ENCODE measurements around the gene SS18L1. TPM values are rescaled to one million over a fixed set of nuclear protein-coding genes. Genes with fewer than 3 reads are reported as not detected.

Gene SS18L1
- total RNA-seq, 2 experiments from 2014 or later: 12.1 to 12.3 TPM

DNA sequence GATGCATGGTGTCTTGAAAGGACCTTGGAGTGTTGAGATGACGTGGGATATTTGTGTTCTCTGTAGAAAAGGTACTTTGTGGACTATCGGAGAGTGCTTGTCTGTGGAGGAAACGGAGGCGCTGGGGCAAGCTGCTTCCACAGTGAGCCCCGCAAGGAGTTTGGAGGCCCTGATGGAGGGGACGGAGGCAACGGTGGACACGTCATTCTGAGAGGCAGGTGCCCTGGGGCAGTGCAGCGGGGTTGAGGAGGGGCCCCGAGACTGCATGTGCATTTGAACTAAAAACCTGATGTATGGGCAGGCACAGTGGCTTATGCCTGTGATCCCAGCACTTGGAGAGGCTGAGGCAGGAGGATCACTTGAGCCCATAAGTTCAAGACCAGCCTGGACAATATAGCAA is 52.2 kb downstream of the SS18L1 start:
- peak overlapping the region; percentile 12 for H3K4me3 Mint-ChIP-seq
- H3K27ac Mint-ChIP-seq: peak overlapping the region; percentile 26
- no peak for DNase-seq
- H3K36me3 Mint-ChIP-seq: peaks cover 22% of the 10 kb centered on the region
- no peaks in the 10 kb centered on the region for H3K9me3 Mint-ChIP-seq
- peaks cover 6% of the 10 kb centered on the region for H3K4me1 Mint-ChIP-seq
- H3K27me3 Mint-ChIP-seq: no peaks in the 10 kb centered on the region

DNA sequence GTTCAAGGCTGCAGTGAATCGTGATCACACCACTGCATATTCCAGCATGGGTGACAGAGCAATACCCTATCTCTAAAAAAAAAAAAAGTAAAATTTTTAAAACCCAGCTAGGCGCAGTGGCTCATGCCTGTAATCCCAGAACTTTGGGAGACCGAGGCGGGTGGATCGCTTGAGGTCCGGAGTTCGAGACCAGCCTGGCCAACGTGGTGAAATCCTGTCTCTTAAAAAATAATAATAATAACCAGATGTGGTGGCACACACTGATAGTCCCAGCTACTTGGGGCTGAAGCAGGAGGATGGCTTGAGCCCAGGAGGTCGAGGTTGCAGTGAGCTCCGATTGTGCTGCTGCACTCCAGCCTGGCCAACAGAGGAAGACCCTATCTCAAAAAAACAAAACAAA is 52.7 kb downstream of the SS18L1 start:
- DNase-seq: no peak
- H3K9me3 Mint-ChIP-seq: no peaks in the 10 kb centered on the region
- no peaks in the 10 kb centered on the region for H3K27me3 Mint-ChIP-seq
- no peak overlapping the region for H3K4me3 Mint-ChIP-seq
- H3K4me1 Mint-ChIP-seq: peaks cover 6% of the 10 kb centered on the region
- H3K27ac Mint-ChIP-seq: no peak overlapping the region
- peaks cover 22% of the 10 kb centered on the region for H3K36me3 Mint-ChIP-seq

DNA sequence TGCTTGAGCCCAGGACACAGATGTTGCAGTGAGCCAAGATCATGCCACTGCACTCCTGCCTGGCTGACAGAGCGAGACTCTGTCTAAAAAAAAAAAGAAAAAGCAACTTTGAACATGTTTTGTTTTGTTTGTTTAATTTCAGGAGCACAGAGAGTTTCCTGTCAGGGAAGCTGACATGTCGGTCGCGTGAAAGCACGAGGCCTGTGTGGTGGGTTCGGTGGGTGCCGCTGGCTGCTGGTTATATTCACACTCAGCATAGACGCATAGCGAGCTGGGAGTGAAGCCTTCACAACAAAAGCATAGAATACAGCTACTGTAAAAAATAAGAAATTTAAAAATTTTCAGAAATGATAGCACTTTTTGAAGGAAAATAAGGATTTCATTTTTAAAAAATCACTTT is 53.7 kb downstream of the SS18L1 start:
- no peaks in the 10 kb centered on the region for H3K9me3 Mint-ChIP-seq
- no peak for DNase-seq
- H3K4me3 Mint-ChIP-seq: no peak overlapping the region
- H3K27me3 Mint-ChIP-seq: no peaks in the 10 kb centered on the region
- H3K36me3 Mint-ChIP-seq: peaks cover 22% of the 10 kb centered on the region
- H3K4me1 Mint-ChIP-seq: peaks cover 6% of the 10 kb centered on the region
- no peak overlapping the region for H3K27ac Mint-ChIP-seq

DNA sequence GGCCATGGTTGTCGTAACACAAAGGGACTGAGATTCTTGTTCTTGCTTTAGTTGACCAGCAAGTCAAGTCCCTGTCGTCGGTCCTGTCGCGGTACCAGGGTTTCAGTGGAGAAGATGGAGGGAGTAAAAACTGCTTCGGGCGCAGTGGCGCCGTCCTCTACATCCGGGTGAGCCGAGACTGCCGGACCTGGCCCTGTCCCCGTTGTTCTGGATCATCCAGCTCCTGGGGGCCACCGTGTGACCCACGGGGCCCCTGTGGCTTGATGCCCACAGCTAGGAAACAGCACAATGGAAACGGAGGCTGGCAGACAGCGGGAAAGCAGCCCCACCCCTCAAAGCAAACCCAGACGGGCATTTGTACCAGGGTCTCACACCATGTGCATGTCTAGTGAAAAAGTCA is 54.2 kb downstream of the SS18L1 start:
- H3K4me3 Mint-ChIP-seq: no peak overlapping the region
- DNase-seq: no peak
- H3K27ac Mint-ChIP-seq: no peak overlapping the region
- no peaks in the 10 kb centered on the region for H3K27me3 Mint-ChIP-seq
- peaks cover 22% of the 10 kb centered on the region for H3K36me3 Mint-ChIP-seq
- H3K4me1 Mint-ChIP-seq: peaks cover 6% of the 10 kb centered on the region
- H3K9me3 Mint-ChIP-seq: no peaks in the 10 kb centered on the region

DNA sequence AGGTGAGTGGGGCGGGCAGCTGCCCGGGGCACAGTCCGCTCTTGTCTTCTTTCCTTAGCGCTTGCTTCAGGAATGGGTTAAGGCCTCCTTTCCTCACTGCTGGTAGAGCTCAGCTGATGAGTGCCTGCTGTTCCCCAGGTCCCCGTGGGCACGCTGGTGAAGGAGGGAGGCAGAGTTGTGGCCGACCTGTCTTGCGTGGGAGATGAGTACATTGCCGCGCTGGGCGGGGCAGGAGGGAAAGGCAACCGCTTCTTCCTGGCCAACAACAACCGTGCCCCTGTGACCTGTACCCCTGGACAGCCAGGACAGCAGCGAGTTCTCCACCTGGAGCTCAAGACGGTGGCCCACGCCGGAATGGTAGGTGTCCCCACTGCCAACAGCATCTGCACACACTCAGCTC is 54.9 kb downstream of the SS18L1 start:
- Mint-ChIP-seq H3K9me3 (no peaks in the 10 kb centered on the region), H3K4me3 (no peak overlapping the region), H3K4me1 (peaks cover 6% of the 10 kb centered on the region), H3K36me3 (peaks cover 21% of the 10 kb centered on the region), H3K27me3 (no peaks in the 10 kb centered on the region), H3K27ac (no peak overlapping the region)
- no peak for DNase-seq

DNA sequence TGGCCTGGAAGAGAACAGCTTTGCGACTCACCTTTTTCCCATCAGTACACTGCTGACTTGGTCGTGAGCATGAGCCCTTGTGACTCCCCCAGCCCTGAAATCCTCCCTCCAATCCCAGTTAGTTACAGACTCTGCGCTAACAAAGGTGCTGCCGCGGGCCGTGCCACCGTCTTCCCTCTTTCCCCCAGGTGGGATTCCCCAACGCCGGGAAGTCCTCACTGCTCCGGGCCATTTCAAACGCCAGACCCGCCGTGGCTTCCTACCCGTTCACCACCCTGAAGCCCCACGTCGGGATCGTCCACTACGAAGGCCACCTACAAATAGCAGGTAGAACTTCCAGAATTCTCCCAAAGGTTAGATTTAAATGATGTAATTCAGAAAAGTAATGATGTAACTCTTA is 55.4 kb downstream of the SS18L1 start:
- H3K4me1 Mint-ChIP-seq: peaks cover 6% of the 10 kb centered on the region
- no peak overlapping the region for H3K27ac Mint-ChIP-seq
- no peak overlapping the region for H3K4me3 Mint-ChIP-seq
- no peak for DNase-seq
- H3K27me3 Mint-ChIP-seq: no peaks in the 10 kb centered on the region
- no peaks in the 10 kb centered on the region for H3K9me3 Mint-ChIP-seq
- peaks cover 21% of the 10 kb centered on the region for H3K36me3 Mint-ChIP-seq

DNA sequence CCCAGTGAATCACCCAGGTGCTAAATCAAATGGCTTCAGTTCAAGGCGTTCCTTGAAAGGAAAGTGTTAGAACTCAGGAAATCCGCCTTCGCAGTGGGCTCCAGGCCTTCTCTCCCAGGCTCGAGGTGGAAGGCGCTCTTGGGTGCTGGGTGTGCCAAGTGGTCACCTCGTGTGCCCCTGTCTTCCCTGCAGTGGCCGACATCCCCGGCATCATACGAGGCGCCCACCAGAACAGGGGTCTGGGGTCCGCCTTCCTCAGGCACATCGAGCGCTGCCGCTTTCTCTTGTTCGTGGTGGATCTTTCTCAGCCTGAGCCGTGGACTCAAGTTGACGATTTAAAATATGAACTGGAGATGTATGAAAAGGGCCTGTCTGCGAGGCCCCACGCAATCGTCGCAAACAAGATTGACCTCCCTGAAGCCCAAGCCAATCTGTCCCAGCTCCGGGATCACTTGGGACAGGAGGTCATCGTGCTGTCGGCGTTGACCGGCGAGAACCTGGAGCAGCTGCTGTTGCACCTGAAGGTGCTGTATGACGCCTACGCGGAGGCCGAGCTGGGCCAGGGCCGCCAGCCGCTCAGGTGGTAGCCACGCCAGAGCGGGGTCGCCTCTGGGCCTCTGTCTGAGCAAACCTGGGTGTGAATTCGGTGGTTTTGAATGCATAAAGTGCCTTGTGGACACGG is 57.1 kb downstream of the SS18L1 start:
- Mint-ChIP-seq H3K27me3 (no peaks in the 10 kb centered on the region), H3K4me3 (no peak overlapping the region), H3K36me3 (peaks cover 16% of the 10 kb centered on the region), H3K27ac (no peak overlapping the region), H3K4me1 (no peaks in the 10 kb centered on the region), H3K9me3 (no peaks in the 10 kb centered on the region)
- DNase-seq: no peak

DNA sequence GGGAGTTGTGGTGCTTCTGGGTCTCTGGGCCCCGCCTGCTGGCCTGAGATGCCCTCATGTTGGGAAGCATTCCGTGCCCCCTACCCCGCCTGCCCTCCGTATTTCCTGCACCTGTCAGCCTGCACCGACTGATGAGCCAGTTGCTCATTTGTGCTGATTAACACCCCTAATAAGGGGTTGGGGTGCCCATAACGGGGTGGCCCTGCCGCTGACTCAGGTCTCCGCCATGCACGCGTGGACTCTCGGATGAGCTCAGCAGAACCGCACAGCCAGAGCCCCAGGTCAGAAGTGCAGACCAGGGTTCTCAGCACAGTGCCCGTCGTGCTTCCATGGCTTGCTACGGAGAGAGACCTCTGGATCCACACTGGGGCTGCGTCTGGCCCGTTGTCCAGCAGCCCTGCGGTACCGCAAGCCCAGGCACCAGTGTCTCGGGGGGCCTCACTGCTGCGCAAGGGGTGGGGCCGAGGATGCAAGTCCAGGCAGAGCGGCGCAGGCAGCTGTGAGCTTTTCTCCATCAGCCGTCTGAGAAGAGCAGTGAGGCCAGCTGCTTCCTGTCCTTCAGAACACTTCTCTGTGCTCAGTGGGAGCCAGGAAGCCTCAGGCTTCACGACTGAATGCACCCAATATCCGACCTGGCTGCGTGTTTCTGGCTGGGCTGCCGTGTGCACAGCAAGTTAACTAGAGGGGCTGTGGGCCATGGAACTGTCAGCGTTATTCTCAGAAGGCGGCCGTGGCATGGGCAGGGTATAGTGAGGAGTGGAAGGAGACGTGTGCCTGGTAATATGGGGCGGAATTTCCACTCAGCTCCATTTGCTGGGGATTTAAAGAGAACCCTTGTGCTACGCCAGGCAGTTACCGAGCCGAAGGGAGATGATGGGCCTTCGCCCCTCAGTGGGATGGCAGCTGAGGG is 57.9 kb downstream of the SS18L1 start:
- H3K27me3 Mint-ChIP-seq: no peaks in the 10 kb centered on the region
- DNase-seq: no peak
- H3K27ac Mint-ChIP-seq: no peak overlapping the region
- peaks cover 14% of the 10 kb centered on the region for H3K36me3 Mint-ChIP-seq
- no peak overlapping the region for H3K4me3 Mint-ChIP-seq
- no peaks in the 10 kb centered on the region for H3K4me1 Mint-ChIP-seq
- H3K9me3 Mint-ChIP-seq: no peaks in the 10 kb centered on the region

DNA sequence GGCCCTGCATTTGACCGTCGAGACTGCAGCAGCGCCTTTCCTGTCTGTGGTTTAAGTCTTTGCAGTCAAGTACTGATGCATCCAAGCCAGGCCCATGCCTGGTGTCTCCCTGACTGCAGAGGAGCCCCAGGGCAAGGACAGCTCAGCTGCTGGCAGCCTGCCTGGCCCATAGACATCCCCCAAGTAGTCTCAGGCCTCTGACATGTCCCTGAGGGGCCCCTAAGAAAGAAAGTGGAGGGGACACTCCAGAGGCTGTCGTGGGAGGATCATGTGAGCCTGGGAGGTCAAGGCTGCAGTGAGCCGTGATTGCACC is 58.5 kb downstream of the SS18L1 start:
- Mint-ChIP-seq H3K27me3 (no peaks in the 10 kb centered on the region), H3K4me3 (no peak overlapping the region), H3K4me1 (no peaks in the 10 kb centered on the region), H3K9me3 (no peaks in the 10 kb centered on the region), H3K27ac (no peak overlapping the region), H3K36me3 (peaks cover 14% of the 10 kb centered on the region)
- DNase-seq: no peak

DNA sequence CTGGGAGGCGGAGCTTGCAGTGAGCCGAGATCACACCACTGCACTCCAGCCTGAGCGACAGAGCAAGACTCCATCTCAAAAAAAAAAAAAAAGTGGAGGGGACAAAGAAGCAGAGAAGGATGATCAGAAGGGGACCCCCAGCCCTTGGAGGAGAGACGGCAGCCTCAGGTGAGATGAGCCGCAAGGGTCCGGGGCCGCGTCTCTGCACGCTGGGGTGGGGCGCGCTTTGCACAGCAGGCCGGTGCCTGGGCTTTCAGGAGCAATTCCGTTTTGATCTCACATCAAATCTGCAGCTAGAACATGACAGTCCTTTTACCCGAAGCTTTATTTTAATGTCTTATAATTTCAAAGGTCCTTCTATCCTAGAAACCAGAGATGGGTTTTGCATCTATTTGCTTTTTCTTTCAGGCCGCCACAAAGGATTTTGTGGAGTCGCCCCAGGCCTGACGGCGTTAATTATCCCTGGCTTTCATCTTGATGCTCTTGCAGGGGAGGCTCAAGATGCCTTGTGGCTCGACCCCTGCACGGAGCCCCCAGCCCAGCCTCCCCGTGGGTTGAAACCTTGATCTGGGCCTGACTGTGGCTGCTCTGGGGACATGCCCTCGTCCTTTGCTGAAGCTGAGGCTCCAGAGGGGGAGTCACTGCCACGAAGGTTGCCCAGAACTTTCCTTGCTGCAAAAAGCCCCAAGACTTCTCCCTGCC is 59.3 kb downstream of the SS18L1 start:
- H3K4me3 Mint-ChIP-seq: no peak overlapping the region
- DNase-seq: no peak
- H3K27me3 Mint-ChIP-seq: no peaks in the 10 kb centered on the region
- no peaks in the 10 kb centered on the region for H3K9me3 Mint-ChIP-seq
- H3K4me1 Mint-ChIP-seq: no peaks in the 10 kb centered on the region
- no peak overlapping the region for H3K27ac Mint-ChIP-seq
- peaks cover 14% of the 10 kb centered on the region for H3K36me3 Mint-ChIP-seq

DNA sequence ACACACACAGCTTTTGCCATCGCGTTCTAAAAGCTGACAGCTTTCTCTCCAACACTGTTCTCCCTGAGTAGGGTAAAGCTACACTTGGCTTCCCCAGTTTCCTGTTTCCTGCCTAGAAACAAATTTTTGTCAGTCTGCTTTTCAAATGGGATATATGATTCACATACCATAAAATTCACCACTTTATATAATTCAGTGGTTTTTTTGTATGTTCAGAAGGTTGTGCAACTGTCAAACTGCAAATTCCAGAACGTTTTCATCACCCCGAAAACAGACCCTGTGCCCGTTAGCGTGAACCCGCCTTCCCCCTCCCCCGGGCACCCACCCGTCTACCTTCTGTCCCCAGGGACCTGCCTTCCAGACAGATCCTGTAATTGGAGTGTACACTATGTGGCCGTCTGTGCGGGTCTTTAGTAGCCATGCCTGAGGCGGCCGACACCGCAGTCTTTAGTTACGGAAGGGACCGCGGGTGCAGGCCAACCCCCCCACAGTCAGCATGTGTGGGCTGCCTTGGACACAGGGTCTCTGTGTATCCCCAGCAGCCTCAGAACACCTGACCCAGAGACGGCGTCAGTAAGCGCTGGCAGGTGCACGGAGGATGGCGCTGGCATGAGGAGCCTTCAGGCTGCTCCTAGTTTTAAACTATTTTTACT is 59.9 kb downstream of the SS18L1 start:
- Mint-ChIP-seq H3K4me1 (no peaks in the 10 kb centered on the region), H3K36me3 (peaks cover 12% of the 10 kb centered on the region), H3K27me3 (no peaks in the 10 kb centered on the region), H3K4me3 (no peak overlapping the region), H3K27ac (no peak overlapping the region), H3K9me3 (no peaks in the 10 kb centered on the region)
- no peak for DNase-seq

DNA sequence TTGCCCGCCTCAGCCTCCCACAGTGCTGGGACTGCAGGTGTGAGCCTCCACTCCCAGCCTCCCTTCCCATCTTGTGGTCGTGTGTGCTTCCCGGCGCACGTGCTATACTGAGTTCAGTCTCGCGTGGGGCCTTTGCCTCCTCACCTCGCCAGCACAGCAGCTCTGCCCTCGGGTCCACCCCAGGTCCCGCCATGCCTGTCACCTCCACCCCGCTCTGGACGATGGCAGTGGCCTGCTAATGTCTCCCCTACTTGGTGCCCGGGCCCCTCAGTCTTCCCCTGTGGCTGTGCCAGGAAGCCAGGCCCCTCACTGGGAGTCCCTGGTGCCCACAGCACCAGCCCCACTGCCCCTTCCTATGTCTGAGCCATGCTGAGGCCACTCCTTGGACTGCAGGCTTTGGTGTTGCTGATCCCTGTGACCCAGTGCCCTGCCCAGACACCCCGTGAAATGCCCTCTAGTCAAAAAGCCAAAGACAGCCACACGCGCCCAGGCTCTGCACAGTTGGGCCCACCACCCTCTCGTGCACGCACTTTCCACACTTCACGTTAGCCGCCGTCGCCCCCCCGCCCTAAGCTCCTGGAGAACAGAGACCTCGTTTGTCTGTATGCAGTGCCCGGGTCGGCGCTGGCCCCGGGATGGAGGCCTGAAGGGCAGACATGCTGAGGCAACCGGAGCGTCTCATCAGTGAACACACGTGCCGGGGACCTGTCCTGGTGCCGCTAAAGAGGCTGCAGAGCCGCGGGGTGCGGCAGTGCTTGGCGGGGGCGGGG is 62.2 kb downstream of the SS18L1 start:
- no peaks in the 10 kb centered on the region for H3K4me1 Mint-ChIP-seq
- H3K9me3 Mint-ChIP-seq: no peaks in the 10 kb centered on the region
- DNase-seq: no peak
- H3K27me3 Mint-ChIP-seq: no peaks in the 10 kb centered on the region
- no peaks in the 10 kb centered on the region for H3K36me3 Mint-ChIP-seq
- H3K27ac Mint-ChIP-seq: no peak overlapping the region
- H3K4me3 Mint-ChIP-seq: no peak overlapping the region

DNA sequence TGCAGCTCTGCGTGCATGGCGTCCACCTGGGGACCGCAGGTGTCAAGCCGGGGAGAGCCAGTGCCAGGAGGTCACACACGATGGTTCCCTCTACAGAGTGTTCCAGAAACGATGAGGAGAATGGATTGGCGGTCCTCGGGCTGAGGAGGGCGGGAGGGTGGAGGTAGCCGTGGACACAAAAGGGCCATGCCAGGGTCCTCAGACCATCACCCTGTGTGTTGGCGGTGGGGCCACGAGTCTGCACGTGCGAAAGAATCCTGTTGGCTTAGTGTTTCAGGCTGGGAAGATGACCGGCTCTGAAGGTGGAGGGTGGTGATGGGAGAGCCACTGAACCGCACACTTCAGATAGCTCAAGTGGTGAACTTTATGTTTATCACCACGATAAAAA is 62.8 kb downstream of the SS18L1 start:
- DNase-seq: no peak
- no peaks in the 10 kb centered on the region for H3K9me3 Mint-ChIP-seq
- no peaks in the 10 kb centered on the region for H3K36me3 Mint-ChIP-seq
- no peak overlapping the region for H3K4me3 Mint-ChIP-seq
- no peaks in the 10 kb centered on the region for H3K4me1 Mint-ChIP-seq
- H3K27me3 Mint-ChIP-seq: no peaks in the 10 kb centered on the region
- H3K27ac Mint-ChIP-seq: no peak overlapping the region

DNA sequence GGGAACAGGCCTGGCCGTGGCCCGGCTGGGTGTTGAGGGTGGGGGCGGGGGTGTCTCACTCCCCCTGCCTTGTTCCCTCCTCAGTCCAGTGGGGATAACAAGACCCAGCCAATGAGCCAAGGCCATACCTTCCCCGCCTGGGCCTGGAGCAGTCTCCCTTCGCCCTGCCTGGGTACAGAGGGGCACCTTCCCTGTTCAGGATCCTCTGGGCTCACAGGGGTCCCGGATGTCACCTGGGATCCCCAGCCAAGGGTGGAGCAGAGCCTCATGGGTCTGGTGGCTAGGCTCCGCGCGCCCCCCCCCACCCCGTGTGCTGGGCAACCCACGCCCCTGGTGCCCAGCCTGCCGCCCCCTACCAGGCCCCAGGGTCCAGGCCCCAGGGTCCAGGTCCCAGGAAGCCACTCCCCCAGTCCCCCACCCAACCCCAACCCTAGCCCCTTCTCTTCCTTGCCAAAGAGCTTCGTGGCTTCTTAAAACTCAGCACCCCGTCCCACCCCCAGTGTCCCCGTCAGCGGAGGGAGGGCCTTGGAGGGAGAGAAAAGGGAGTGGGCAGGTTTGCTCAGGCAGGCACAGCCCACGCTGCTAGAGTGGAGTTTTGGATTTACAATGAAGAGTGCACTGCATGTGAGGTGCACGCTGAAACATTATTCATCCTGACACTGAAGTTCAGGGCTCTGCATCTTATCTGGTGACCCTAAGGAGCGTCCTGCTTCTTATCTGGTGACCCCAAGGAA is 64.7 kb downstream of the SS18L1 start:
- H3K27ac Mint-ChIP-seq: no peak overlapping the region
- peaks cover 6% of the 10 kb centered on the region for H3K27me3 Mint-ChIP-seq
- no peaks in the 10 kb centered on the region for H3K9me3 Mint-ChIP-seq
- no peak overlapping the region for H3K4me3 Mint-ChIP-seq
- H3K36me3 Mint-ChIP-seq: no peaks in the 10 kb centered on the region
- no peak for DNase-seq
- H3K4me1 Mint-ChIP-seq: no peaks in the 10 kb centered on the region
